ENCODE measurements around the gene GRHPR. TPM values are rescaled to one million over a fixed set of nuclear protein-coding genes. Genes with fewer than 3 reads are reported as not detected.

The GRHPR gene
- total RNA-seq, 1 donor = 133 TPM

DNA sequence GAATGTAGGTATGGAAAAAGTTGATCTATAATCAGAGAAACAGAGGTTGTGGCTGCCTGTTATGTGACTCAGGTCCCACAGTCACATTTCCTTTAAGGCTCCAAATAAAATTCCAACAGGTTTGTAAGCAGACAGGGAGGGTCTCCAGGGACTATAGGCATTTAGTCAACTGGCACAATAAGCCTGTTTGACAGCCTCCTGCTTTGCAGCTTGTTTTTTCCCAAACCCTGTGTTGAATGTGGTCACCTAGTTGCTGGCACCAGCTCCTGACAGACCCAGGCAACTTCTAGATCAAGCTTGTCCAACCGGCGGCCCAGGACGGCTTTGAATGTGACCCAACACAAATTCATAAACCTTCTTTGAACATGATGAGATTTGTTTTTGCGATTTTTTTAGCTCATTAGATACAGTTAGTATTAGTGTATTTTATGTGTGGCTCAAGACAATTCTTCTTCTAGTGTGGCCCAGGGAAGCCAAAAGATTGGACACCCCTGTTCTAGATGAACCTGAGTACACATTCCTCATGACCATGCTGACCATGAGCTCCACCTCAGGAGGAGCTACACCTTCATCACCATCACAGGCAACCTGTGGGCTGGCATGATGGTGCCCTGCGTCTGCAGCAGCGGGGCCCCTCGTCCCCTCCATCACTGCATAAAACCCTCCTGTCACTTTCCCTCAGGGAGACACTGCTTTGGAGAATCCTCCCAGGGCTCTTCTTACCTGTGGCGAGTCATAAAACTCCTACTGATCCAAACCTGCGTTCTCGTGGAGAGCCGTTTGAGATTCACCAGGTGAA lies 15.7 kb upstream of the GRHPR start:
- DNase-seq (ENCODE audit: low read depth) = no peak
- TF ChIP-seq, protein P1, sequence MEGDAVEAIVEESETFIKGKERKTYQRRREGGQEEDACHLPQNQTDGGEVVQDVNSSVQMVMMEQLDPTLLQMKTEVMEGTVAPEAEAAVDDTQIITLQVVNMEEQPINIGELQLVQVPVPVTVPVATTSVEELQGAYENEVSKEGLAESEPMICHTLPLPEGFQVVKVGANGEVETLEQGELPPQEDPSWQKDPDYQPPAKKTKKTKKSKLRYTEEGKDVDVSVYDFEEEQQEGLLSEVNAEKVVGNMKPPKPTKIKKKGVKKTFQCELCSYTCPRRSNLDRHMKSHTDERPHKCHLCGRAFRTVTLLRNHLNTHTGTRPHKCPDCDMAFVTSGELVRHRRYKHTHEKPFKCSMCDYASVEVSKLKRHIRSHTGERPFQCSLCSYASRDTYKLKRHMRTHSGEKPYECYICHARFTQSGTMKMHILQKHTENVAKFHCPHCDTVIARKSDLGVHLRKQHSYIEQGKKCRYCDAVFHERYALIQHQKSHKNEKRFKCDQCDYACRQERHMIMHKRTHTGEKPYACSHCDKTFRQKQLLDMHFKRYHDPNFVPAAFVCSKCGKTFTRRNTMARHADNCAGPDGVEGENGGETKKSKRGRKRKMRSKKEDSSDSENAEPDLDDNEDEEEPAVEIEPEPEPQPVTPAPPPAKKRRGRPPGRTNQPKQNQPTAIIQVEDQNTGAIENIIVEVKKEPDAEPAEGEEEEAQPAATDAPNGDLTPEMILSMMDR (IDR thresholded peaks at IDR 0.05; ENCODE audit: insufficient read depth, low read length) = no peak
- H3K4me3 ChIP-seq (ENCODE audit: low read depth, low read length) = no peak overlapping the region

DNA sequence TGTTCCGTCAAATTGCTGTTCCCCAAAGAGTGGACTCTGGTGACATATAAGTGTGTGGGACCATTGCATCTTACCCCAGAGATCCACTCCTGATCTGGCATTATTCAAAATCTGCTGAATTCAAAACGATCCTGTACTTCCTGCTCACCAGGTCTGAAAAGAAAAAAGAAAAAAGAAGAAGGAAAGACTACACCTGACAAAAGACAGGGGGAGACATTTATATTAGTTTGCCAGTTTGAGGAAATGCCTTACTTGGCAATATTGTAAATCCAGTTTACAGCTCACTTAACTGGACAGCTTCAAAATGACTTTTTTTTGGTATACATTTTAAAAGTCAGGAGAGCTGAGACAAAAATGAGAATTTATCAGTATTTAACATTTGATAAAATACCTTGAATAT lies 15.0 kb upstream of the GRHPR start:
- TF ChIP-seq, protein P1 (IDR thresholded peaks at IDR 0.05; ENCODE audit: insufficient read depth, low read length) = no peak
- no peak overlapping the region for H3K4me3 ChIP-seq (ENCODE audit: low read depth, low read length)
- DNase-seq (ENCODE audit: low read depth) = no peak

DNA sequence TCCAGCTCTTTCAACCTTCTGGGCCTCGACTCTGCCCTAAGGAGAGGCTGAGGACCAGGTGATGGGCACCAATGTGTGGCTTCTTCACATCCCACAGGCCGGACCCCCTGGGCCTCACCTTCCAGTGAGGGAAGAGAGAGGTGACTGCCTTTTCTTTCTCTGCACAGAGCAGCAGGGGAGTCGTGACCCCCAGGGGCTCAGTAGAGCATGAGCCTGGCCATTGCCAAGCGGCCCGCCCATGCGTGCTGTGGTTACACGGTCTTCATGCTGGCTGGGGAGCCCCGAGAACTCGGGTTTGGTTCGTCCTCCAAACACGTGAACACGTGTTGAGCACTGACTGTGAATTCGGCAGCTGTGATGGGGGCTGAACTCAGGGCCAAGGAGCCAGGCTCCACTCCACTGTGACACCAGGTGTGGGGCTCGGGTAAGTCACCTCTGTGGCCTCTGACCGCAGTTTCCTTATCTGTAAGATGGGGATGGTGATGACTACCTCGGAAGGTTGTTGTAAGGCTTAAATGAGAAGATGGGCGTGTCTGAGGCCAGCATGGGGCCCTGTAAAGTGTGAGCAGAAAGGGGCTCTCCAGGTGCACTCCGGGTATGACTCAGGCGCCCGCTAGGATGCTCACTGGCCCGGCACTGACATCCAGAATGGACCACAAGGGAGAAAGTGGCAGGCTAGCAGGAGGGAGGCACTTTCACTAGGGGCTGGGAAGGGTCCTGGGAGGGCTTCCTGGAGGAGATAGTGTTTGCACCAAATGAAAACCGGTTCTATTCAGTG lies 13.4 kb upstream of the GRHPR start:
- H3K4me3 ChIP-seq (ENCODE audit: low read depth, low read length) = no peak overlapping the region
- TF ChIP-seq, protein P1 (IDR thresholded peaks at IDR 0.05; ENCODE audit: insufficient read depth, low read length) = no peak
- no peak for DNase-seq (ENCODE audit: low read depth)

DNA sequence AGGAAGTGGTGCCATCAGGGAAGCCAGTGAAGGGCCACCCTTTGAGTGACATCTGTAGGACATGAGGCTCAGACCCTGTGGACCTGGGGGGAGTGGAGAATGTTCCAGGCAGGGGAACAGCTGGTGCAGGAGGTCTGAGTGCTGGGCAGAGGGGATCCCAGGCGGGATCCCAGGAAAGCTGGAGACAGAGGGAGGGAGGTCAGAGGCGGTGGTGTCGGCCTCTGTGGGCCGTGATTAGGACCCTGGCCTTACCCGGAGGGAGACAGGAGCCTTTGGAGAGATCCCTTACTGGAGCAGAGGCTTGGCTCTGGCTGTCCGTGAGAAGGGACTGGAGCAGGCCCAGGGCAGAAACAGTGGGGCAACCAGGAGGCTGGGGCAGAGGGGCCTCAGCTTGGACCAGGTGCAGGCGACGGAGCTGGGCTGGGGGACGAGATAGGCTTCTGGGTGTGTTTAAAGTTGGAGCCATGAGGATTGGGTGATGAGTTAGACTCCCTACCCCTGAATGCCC lies 12.1 kb upstream of the GRHPR start:
- DNase-seq (ENCODE audit: low read depth) = no peak
- TF ChIP-seq, protein P1 (IDR thresholded peaks at IDR 0.05; ENCODE audit: insufficient read depth, low read length) = no peak
- H3K4me3 ChIP-seq (ENCODE audit: low read depth, low read length) = no peak overlapping the region

DNA sequence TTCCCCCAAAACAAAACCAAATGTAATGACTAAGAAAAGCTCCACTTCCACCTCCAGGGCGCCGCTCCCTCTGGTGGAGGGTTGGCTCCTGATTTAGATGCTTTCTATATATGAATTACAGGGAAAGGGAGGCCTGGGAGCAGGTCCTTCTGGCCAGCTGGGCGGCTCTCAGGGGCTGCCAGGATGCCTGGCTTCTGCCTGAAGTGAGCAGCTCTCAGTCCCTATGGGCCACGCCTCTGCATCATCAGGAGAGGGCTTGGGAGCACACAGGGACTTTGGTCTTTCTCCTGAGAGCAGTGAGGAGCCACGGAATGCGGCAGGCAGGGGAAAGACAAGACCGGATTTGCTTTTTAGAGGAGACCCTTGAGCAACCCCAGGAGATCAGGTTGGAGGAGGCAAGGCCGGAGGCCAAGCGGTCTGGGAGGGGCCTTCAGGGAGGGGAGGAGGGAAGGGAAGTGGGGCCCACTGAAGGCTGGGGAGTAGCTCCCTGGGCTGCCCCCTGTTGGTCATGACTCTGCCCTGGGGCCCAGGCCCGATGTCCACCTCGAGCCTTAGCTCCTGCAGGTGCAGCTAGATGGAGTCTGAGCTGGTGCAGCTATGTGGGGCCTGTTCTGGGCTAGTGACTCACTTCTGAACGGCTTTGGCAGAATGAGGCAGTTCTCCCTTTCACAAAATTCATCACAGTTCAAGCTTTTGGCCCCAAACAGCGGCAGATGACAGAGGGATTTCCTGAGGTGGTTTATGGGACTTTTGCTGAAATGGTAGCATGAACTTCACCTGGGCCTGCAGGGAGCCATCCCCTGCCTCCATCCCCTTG lies 11.3 kb upstream of the GRHPR start:
- peak; percentile 29 for DNase-seq (ENCODE audit: low read depth)
- TF ChIP-seq, protein P1 (IDR thresholded peaks at IDR 0.05; ENCODE audit: insufficient read depth, low read length) = peak; percentile 54
- H3K4me3 ChIP-seq (ENCODE audit: low read depth, low read length) = no peak overlapping the region

DNA sequence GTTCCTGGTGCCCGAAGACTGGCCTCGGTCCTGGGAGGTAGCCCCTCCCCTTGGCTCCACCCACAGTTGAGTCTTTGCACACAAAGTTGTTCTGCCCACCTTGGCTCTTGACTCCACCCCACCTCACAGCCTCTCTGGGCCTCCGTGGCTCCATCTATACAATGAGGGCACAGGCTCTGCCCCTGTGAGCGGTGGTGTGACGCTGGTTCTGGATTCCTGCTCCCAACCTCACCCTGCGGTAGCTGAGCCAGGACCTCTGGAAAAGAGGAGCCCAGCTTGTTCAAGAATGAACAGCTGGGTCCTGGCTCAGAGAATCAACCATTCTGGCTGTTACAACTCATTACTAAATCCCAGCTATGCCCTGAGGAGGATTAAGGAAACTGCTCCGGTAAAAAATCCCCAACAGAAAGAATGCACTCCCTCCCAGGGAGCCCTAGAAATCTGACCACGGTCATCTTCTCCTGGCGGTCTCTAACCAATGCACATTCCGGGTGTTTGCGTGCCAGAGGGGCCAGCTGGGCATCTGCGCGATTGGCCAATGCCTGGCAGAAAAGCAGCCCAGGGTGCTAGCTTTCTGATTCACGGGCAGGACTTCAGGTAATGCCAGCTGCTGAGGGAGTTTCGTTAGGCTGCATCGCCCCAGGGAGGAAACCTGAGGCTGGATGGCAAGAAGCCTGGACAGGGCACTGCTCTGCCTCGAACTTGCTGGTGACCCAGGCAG lies 9.9 kb upstream of the GRHPR start:
- TF ChIP-seq, protein P1 (IDR thresholded peaks at IDR 0.05; ENCODE audit: insufficient read depth, low read length) = no peak
- peak; percentile 72 for DNase-seq (ENCODE audit: low read depth)
- no peak overlapping the region for H3K4me3 ChIP-seq (ENCODE audit: low read depth, low read length)
